Pancreas (tissue), 10 donors: ENCODE results near the gene CD33. TPM values are rescaled to one million over a fixed set of nuclear protein-coding genes. Genes with fewer than 3 reads are reported as not detected.
"Not testable (repeated sequence)": the region's sequence is repeated elsewhere in the genome, so short reads cannot be mapped to it uniquely, and the experiment has no call there.

ENCODE experiments used
- ATAC-seq, 4 donors: fragments of 200-7000 bp; cut with Tn5 transposase; one replicate each; pipeline versions ENCODE4 v1.8.0 to v1.9.1; 2020; ENCODE audit warnings: mild to moderate bottlenecking in 4 of 4, moderate library complexity in 4 of 4
- DNase-seq, 6 donors: peaks; one replicate each; pipeline ENCODE4 v3.0.0-alpha.2; 2020
- FAIRE-seq: peaks from 2 replicates; lab custom pipeline; 2012; peaks lifted over from hg19 to GRCh38; lab: Jason Lieb, UNC
- H3K27ac ChIP-seq, 4 donors: fragments of 200-600 bp; sonication (generic); 1 replicate in 3 of 4; 2 replicates in 1 of 4; pipeline versions ENCODE4 v1.5.0 to v1.8.0; 2020
- H3K27me3 ChIP-seq, 4 donors: fragments of 200-600 bp; one replicate each; pipeline ENCODE4 v1.8.0; 2021
- H3K36me3 ChIP-seq, 3 donors: fragments of 200-600 bp; sonication (generic) in 1 of 3; one replicate each; pipeline versions ENCODE4 v1.5.0 to v1.8.0; 2020 to 2021
- H3K4me1 ChIP-seq, 3 donors: fragments of 200-600 bp; one replicate each; pipeline ENCODE4 v1.8.0; 2021
- H3K4me3 ChIP-seq, 4 donors: fragments of 200-600 bp; sonication (generic) in 2 of 4; one replicate each; pipeline versions ENCODE4 v1.5.0 to v1.8.0; 2020 to 2021
- H3K9me3 ChIP-seq, 4 donors: fragments of 200-600 bp; one replicate each; pipeline ENCODE4 v1.8.0; 2021
- CTCF ChIP-seq, 4 donors: fragments of 200-600 bp; sonication (generic) in 3 of 4; IDR thresholded peaks; one replicate each; pipeline versions ENCODE4 v1.5.0 to v1.8.0; 2021; ENCODE audit warnings: antibody characterized with exemption in 4 of 4
- WGBS, 2 donors: extraction: QIAGEN DNeasy Blood & Tissue Kit; methylation state at CpG; one replicate each; pipeline ENCODE4 v1.1.7; 2013; 5-methylcytosine and 5-hydroxymethylcytosine counted together
- intact Hi-C, 3 donors: fragments of 100-400 bp; cut with DNase I; formaldehyde crosslinking; loops; one replicate each; pipeline versions ENCODE4 v1.11.1 to v1.14.2; 2022
- polyA plus RNA-seq, 2 donors: library from polyadenylated mRNA; stranded (reverse); fragments of 200-250 nt; gene quantifications; one replicate each; pipeline ENCODE4 v1.2.3, GENCODE V29; 2013
- total RNA-seq, 6 donors: library from RNA; stranded (reverse); fragmentation: NEBNext Ultra II Directional in 4 of 6; extraction: Animal tissue kit (Norgen Biotek cat#: 25700) in 4 of 6; gene quantifications; one replicate each; pipeline versions ENCODE4 v1.2.1 to v1.2.4, GENCODE V29; 2021 to 2023
- donor health status: healthy with polysubstance abuse.
- donor health status: DM: no; HTN: no; CAD: no; lungs with moderate emphysema.
- donor health status: DM: no; HTN: no; CAD: no.
- donor health status: control.
- donor health status: control.
- donor health status: Bipolar disorder and iron deficiency.
- donor health status: DM: yes; HTN: yes; CAD: no.
- donor health status: DM: no; HTN: no; CAD: no.
- donor health status: DM: no; HTN: no; CAD: no.
- donor health status: DM: yes; HTN: yes; CAD: no.

CD33 gene
- total and polyA plus RNA-seq, 8 donors, result 0.28 to 6.3 (median 0.69) TPM

GRCh38 chr19:51207747-51208146 is 17.1 kb upstream of the CD33 start:
- FAIRE-seq, result no peak
- WGBS, 2 donors, result 26 to 28% methylated on average over 2 of the region's 2 CpGs

GRCh38 chr19:51210191-51210784 is 14.6 kb upstream of the CD33 start:
- Histone ChIP-seq H3K27ac (no peak overlapping the region), H3K9me3 (no peaks in the 10 kb centered on the region), H3K4me3 (no peak overlapping the region), H3K36me3 (no peaks in the 10 kb centered on the region), H3K27me3 (no peaks in the 10 kb centered on the region), H3K4me1 (no peaks in the 10 kb centered on the region)
- 68 to 78% methylated on average over 6 of the region's 6 CpGs for WGBS, 2 donors
- no peak for TF ChIP-seq CTCF (IDR thresholded peaks at IDR 0.05)
- no peak for DNase-seq
- intact Hi-C loops, result no loop called here
- no peak for ATAC-seq
- no peak for FAIRE-seq

More at GRCh38 chr19:51207747-51208146, 17.1 kb upstream of the CD33 start:
- Histone ChIP-seq H3K36me3 (no peaks in the 10 kb centered on the region), H3K9me3 (no peaks in the 10 kb centered on the region), H3K4me1 (no peaks in the 10 kb centered on the region), H3K27ac (no peak overlapping the region), H3K27me3 (no peaks in the 10 kb centered on the region), H3K4me3 (no peak overlapping the region)
- no peak for TF ChIP-seq CTCF (IDR thresholded peaks at IDR 0.05)
- ATAC-seq (peak in 2 of 4 donors; percentile 52 to 59), DNase-seq (no peak)
- intact Hi-C loops, result no loop called here

GRCh38 chr19:51210874-51211361 is 14.0 kb upstream of the CD33 start:
- WGBS, 2 donors, result 38 to 52% methylated on average over 13 of the region's 13 CpGs
- H3K9me3 ChIP-seq, H3K27me3 ChIP-seq, H3K4me3 ChIP-seq, FAIRE-seq, intact Hi-C loops, H3K27ac ChIP-seq, H3K36me3 ChIP-seq, H3K4me1 ChIP-seq: not testable (repeated sequence)
- peak in 1 of 6 donors; percentile 31 for DNase-seq
- ATAC-seq, result peak in 3 of 4 donors; percentile 21 to 68 (median 63)

GRCh38 chr19:51211833-51212232 is 13.0 kb upstream of the CD33 start:
- Histone ChIP-seq H3K27me3 (no peaks in the 10 kb centered on the region), H3K4me3 (no peak overlapping the region), H3K4me1 (no peaks in the 10 kb centered on the region), H3K9me3 (no peaks in the 10 kb centered on the region), H3K27ac (no peak overlapping the region), H3K36me3 (no peaks in the 10 kb centered on the region)
- DNase-seq, result no peak
- ATAC-seq, result no peak
- 52 to 75% methylated on average over 9 of the region's 9 CpGs for WGBS, 2 donors
- intact Hi-C loops, result no loop called here
- FAIRE-seq, result no peak
- TF ChIP-seq CTCF (IDR thresholded peaks at IDR 0.05), result no peak

GRCh38 chr19:51219307-51219706 is 5.6 kb upstream of the CD33 start:
- FAIRE-seq, result no peak

More at GRCh38 chr19:51219307-51219706, 5.6 kb upstream of the CD33 start:
- Histone ChIP-seq H3K4me1 (no peaks in the 10 kb centered on the region), H3K9me3 (no peaks in the 10 kb centered on the region), H3K27ac (no peak overlapping the region), H3K36me3 (no peaks in the 10 kb centered on the region), H3K27me3 (peaks cover 0 to 3% (median 0%) of the 10 kb centered on the region in 4 donors), H3K4me3 (no peak overlapping the region)
- ATAC-seq (no peak), DNase-seq (no peak)
- WGBS, 2 donors, result 33 to 45% methylated on average over 1 of the region's 1 CpG
- intact Hi-C loops, result no loop called here
- TF ChIP-seq CTCF (IDR thresholded peaks at IDR 0.05), result no peak
